KOPT-K1 (cell line): Measurements from ENCODE around the gene ALKBH1.
"Not testable (repeated sequence)": the region's sequence is repeated elsewhere in the genome, so short reads cannot be mapped to it uniquely, and the experiment has no call there.

Experiments
- H3K27ac ChIP-seq: fragments of 200-600 bp; sonication (generic); 2 replicates; pipeline ENCODE4 v1.5.1; 2016; ENCODE audit warnings: antibody characterized with exemption, mild to moderate bottlenecking, low read depth, low read length; ENCODE audit not compliant: poor library complexity, severe bottlenecking
- H3K36me3 ChIP-seq: fragments of 200-600 bp; sonication (generic); 2 replicates; pipeline ENCODE4 v1.5.1; 2017; ENCODE audit warnings: antibody characterized with exemption, mild to moderate bottlenecking, low read length, moderate library complexity; ENCODE audit not compliant: insufficient read depth
- H3K9me3 ChIP-seq: fragments of 200-600 bp; sonication (generic); 2 replicates; pipeline ENCODE4 v1.5.1; 2017; ENCODE audit warnings: antibody characterized with exemption, low read length, mild to moderate bottlenecking; ENCODE audit not compliant: insufficient read depth, poor library complexity, severe bottlenecking

The ALKBH1 gene

DNA sequence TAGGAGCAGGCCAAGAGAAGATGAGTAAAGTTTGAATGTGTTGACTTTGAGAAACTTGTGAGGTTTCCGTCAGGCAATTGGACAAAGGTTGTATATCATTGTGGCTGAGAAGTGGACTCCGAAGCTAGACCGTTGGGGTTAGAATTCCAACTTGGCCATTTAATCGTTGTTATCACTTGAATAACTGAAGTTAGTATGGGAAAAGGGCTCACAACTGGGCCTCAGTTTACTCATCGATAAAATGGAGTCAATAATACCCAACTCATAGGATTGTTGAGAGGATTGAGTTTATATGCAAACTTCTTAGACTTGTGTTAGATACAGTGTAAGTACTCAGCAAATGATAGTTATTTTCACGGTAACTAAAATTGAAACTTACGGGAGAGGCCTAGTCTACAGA is 926 bp upstream of the ALKBH1 start:
- Histone ChIP-seq H3K27ac (peak overlapping the region; percentile 73), H3K9me3 (no peaks in the 10 kb centered on the region), H3K36me3 (peaks cover 63% of the 10 kb centered on the region)

DNA sequence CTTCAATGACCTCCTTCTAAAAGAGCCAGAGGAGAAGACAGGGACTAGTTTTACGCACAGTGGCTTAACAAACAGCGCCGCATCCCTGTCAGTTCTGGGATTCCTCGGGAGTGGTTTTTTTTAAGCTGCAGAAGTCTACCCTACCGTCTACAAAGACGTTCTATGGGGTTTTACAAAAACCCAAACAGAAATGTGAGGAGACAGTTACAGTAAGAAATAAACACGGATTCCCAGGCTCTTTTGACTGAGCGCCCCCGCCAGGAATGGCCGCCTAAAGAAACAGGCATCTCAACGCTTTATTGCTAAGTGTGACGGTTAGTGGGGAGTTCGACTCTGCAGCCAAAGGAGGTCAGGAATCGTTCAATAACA is 484 bp downstream of the ALKBH1 start:
- Histone ChIP-seq H3K36me3 (peaks cover 63% of the 10 kb centered on the region), H3K27ac (peak overlapping the region; percentile 73), H3K9me3 (no peaks in the 10 kb centered on the region)

DNA sequence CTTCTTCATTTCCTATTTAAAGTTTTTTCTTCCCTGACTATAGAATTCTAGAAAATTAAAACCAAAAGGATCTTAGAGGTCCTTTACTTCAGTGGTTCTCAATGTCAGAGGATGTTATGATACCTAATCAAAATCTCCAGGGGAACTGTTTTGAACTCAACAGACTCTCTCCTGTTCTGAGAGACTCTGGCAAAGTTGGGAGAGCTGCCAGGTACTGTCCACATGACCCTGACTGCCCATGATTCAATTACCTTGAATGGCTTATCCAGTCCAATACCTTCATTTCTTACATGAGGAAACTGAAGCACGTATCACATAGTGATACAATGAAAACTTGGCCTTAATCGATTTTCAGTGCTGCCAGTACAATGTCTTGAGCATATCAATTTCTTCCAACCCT is 16.6 kb downstream of the ALKBH1 start:
- H3K36me3 ChIP-seq: peaks cover 92% of the 10 kb centered on the region

DNA sequence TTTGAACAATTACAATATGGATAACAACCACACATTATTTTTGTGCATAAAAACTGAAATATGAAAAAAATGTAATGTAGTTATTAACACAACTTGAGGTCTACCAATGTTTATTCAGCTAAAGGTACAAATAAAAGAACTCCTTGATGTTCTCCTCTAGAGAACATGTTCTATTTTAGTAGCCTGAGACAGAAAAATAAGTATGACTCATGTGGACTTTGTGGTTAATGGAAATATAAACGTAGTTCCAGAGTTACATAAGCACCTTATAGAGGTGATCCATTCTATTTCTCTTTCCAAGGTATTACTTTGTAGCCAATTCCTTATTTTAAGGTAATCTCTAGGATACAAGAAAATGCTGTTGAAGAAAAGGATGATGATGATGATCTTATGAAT is 25.7 kb downstream of the ALKBH1 start:
- Histone ChIP-seq H3K36me3 (peaks cover 91% of the 10 kb centered on the region), H3K9me3 (no peaks in the 10 kb centered on the region), H3K27ac (no peak overlapping the region)

More for the DNA sequence above, 16.6 kb downstream of the ALKBH1 start:
- no peak overlapping the region for H3K27ac ChIP-seq
- H3K9me3 ChIP-seq: no peaks in the 10 kb centered on the region

DNA sequence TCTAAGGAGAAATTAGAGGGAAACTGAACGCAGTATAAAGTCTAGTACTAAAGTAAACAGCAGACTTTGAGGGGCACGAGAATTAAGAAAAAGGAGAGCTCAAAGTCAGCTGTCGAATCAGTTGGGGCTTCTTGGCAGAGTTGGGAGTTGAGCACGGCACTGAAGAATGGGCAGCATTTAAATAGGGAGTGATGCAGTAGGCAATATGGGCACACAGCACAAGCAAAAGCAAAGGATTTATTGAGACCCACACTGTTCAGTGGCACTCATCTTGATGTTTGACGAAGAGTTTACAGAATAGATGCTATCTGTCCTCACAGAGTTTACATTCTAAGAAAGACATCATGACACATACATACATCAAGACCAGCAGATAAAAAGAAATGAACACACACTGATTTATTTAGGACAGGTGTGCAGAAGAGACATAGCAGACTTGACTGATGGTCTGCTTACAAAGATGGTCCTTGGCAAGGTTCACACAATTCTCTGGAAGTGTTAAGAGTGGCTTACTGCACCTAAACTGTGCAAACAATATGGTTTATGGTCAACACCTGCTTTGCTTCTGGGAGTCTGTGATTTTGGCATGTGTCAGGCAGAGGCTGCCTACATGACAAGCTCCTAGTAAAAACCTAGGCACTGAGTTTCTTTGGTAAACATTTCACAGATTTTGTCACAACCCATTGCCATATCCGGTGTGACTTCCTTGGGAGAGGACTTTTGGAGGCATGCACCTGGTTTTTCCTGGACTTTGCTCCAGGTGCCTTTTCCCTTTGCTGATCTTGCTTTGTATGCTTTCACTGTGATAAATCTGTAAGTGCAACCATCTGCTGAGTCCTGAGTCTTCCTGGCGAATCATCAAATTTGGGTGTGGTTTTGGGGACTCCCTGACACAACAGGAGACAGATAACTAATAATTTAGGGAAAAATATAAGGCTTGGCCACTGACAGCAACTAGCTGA is 26.3 kb downstream of the ALKBH1 start:
- Histone ChIP-seq H3K36me3 (peaks cover 86% of the 10 kb centered on the region), H3K9me3 (no peaks in the 10 kb centered on the region)

DNA sequence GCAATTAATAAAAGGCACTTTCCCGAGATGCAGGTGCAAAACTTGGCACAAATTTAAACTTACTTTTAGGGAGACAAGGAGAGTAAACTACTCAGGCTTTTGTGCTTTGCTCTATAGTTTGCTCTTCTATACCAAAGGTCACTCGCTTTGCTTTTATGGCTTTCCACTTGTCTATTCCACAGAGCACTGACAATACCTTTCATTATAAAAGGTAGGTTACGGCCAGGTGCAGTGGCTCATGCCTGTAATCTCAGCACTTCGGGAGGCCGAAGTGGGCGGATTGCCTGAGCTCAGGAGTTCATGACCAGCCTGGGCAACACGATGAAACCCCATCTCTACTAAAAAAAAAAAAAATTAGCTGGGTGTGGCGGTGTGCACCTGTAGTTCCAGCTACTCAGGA is 32.9 kb downstream of the ALKBH1 start:
- Histone ChIP-seq H3K36me3 (peaks cover 70% of the 10 kb centered on the region), H3K9me3 (no peaks in the 10 kb centered on the region), H3K27ac (no peak overlapping the region)

More for the DNA sequence above, 26.3 kb downstream of the ALKBH1 start:
- no peak overlapping the region for H3K27ac ChIP-seq

DNA sequence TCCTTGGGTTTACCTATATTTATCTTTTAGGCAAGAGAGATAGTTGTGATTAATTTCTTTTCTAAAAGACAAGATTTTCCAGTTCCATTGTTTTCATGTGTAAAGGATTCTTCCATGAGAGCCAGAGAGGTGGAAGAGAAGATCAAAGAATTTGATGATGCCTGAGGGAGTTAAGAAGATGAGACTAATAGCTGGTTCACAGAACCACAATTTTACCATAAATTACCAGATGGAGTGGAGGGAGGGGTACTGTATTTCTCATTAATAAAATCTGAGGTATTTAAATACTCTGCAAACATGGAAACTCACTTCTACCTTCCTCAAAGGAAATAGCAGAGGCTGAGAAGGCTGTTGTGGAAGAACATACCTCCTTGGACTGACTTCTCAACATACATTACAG is 34.6 kb downstream of the ALKBH1 start:
- Histone ChIP-seq H3K27ac (no peak overlapping the region), H3K36me3 (peaks cover 53% of the 10 kb centered on the region), H3K9me3 (no peaks in the 10 kb centered on the region)

DNA sequence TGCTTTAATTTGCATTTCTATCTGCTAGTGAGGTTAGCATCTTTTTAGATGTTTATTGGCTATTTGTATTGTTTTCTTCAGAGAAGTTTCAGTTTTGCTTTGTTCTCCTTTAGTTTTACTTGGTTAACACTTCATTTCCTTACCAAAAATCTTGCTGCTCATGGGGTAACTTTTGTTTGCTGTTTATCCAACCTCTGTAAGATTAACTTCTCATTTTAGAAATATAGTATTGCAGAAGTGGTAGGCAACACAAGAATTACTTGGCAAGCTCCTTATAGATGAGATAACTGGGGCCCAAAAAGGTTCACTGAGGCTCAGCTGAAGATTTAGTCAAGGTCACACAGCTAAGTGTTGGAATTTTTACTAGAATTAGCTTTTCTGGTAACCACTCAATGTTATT is 40.5 kb downstream of the ALKBH1 start:
- H3K9me3 ChIP-seq: no peaks in the 10 kb centered on the region
- no peak overlapping the region for H3K27ac ChIP-seq
- H3K36me3 ChIP-seq: peaks cover 2% of the 10 kb centered on the region

DNA sequence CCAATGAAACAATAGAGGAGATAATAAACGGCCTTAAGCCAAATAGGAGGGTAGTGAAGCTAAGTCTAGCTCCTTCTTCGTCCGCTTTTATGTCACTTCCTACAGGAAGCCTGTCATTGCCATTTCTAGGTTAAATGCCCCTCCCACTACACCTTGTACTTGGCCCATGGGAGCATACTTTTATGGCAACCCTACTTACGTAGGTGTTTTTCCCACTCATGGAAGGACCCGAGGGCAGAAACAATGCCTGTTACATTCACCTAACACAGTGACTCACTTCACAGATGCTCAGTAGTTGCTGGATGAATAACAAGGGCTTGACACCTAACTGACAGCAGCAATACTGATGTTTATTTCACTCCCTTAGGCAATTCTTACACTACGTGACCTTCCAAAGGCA is 44.5 kb downstream of the ALKBH1 start:
- H3K9me3 ChIP-seq: no peaks in the 10 kb centered on the region
- no peaks in the 10 kb centered on the region for H3K36me3 ChIP-seq
- H3K27ac ChIP-seq: no peak overlapping the region

DNA sequence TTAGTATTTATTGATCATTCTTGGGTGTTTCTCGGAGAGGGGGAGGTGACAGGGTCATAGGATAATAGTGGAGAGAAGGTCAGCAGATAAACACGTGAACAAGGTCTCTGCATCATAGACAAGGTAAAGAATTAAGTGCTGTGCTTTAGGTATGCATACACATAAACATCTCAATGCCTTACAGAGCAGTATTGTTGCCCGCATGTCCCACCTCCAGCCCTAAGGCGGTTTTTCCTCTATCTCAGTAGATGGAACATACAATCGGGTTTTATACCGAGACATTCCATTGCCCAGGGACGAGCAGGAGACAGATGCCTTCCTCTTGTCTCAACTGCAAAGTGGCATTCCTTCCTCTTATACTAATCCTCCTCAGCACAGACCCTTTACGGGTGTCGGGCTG is 46.3 kb downstream of the ALKBH1 start:
- H3K36me3 ChIP-seq, H3K9me3 ChIP-seq, H3K27ac ChIP-seq: not testable (repeated sequence)

DNA sequence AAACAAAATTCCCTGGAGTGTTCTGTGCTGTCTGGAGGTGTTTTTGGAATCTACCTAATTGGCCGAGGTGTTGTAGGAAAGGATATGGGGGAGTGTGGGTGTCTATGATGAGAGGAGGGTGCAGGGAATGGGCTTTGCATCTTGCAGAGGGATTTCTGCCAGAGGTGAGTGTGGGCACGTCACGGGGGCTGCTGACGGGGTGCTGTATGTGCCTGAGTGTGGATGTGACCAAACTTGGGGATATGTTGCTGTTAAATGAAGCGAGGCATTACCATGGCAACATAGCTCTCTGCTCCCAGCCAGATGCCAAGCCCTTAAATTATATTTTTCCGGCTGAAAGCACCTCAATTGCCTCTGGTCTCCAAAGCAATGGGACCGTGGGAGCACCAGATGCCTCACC is 47.1 kb downstream of the ALKBH1 start:
- H3K9me3 ChIP-seq: no peaks in the 10 kb centered on the region
- H3K36me3 ChIP-seq: no peaks in the 10 kb centered on the region
- no peak overlapping the region for H3K27ac ChIP-seq

DNA sequence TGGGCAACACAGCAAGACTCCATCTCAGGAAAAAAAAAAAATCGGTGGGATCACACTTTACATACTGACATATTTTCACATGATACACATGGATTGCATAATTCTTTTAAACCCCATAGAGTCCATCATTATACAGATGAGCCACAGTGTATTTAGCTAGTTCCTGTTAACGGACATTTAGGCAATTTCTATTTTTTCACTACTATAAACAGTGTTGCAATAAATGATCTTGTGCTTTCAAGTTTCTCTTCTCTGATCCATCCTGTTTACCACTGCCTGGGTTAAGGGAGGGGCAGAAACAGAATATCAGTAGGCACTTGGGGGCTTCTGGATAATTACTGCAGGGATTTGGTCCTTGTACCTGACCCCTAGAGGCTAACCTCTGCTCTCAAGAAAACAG is 48.0 kb downstream of the ALKBH1 start:
- no peak overlapping the region for H3K27ac ChIP-seq
- no peaks in the 10 kb centered on the region for H3K36me3 ChIP-seq
- H3K9me3 ChIP-seq: no peaks in the 10 kb centered on the region

DNA sequence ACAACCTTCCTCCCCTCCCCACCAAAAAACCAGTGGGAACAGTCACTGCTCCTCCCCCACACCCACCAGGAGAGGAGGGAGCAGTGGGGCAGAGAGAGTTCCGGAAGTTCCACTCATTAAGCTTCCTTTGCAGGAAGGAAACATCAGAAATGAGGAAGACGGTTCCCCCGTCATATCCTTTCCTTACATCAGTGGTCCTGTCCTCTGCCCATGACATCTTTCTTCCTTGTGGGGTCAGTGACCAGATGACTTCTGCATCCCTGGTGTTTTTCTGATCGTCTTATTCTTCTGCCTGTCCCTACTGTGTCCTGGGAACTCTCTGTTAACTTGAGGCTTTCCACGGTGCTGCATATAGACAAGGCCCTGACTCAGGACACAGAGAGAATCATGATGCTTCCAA is 50.5 kb downstream of the ALKBH1 start:
- Histone ChIP-seq H3K27ac (no peak overlapping the region), H3K36me3 (no peaks in the 10 kb centered on the region), H3K9me3 (no peaks in the 10 kb centered on the region)

DNA sequence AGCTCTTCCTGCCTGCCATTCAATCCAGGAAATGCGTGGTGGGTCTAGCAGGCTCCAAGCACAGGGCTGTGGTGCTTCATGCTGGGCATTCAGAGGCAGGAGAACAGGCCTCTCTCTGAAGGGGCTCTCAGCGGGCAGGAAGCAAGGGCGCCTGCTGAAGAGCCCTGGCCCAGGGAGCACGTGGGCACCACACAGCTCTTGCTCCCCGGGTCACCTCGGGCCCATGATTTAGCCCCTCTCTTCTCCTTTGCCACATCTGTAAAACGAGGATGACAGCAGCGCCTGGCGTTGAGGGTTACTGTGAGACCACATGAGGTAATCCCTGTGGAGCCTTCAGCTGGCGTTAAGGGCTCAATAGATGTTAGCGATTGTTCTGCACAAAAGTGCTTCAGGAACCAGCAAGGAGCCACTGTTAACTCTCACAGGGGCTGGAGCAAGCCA is 53.8 kb downstream of the ALKBH1 start:
- no peak overlapping the region for H3K27ac ChIP-seq
- no peaks in the 10 kb centered on the region for H3K36me3 ChIP-seq
- no peaks in the 10 kb centered on the region for H3K9me3 ChIP-seq

DNA sequence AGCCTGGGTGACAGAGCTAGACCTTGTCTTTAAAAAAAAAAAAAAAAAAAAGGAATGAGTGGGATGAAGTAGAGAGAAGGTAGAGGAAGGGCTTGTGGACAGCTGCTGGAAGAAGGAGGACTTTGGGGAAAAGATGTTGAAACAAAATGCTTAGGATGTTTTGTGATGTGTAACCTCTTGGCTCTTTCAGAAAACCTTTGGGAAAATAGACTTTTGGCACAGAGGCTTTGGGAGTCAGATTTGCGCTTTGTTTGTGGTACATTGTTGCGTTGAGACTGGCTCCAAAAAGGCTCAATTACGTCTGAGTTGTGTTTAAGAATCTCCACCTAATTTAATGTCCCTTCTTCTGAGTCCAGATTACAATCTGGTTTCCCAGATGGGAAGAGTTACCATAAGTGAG is 58.5 kb downstream of the ALKBH1 start:
- no peaks in the 10 kb centered on the region for H3K9me3 ChIP-seq
- H3K36me3 ChIP-seq: no peaks in the 10 kb centered on the region
- no peak overlapping the region for H3K27ac ChIP-seq
